ENCODE results near the gene GRM8. TPM values are rescaled to one million over a fixed set of nuclear protein-coding genes. Genes with fewer than 3 reads are reported as not detected.
A peak's percentile ranks its signal among the peaks of the same experiment; 100 is the strongest.

The GRM8 gene
- polyA plus RNA-seq, 1 donor (not counting 4 experiments of a cell fraction or from before 2014, with no cell fraction given), result not detected

DNA sequence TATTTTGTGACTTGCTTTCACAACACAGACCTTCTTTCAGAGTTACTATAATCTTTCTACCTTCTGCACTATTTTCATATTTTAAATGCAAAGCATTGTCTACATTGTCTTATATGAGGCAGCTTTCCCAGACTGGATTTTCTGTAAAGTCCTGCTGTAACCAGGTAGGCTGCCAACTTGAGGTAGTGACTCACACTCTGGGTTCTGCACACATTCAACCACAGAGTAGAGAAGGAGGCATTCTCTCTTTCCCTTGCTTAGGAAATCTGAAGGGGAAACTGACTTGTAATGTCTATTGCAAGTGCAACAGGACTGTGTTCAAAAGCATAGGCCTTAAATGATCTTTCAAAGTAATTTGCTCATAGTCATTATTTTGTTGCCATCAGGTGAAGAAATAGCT lies 461.4 kb downstream of the GRM8 start:
- Histone ChIP-seq H3K27me3 (ENCODE audit: control insufficient read depth, extremely low read depth, insufficient read depth, low read length) (no peaks in the 10 kb centered on the region), H2AFZ (ENCODE audit: control insufficient read depth, low read length) (no peak overlapping the region), H3K9me1 (ENCODE audit: control insufficient read depth, extremely low read depth, insufficient read depth, low read length) (no peaks in the 10 kb centered on the region), H3K4me3 (ENCODE audit: control insufficient read depth in 2 of 3, extremely low read depth in 1 of 3, insufficient read depth in 2 of 3, low read depth in 1 of 3, low read length in 3 of 3) (no peak overlapping the region), H3K27ac (ENCODE audit: control insufficient read depth, insufficient read depth, low read length) (no peak overlapping the region), H3K79me2 (ENCODE audit: control insufficient read depth, insufficient read depth, low read length) (no peaks in the 10 kb centered on the region), H3K9me3 (ENCODE audit: control insufficient read depth, low read depth, low read length) (no peaks in the 10 kb centered on the region), H3K4me2 (ENCODE audit: control insufficient read depth, extremely low read depth, insufficient read depth, low read depth, low read length) (no peak overlapping the region), H3K36me3 (ENCODE audit: control insufficient read depth in 2 of 2, extremely low read depth in 1 of 2, insufficient read depth in 2 of 2, low read length in 2 of 2) (no peaks in the 10 kb centered on the region), H3K4me1 (ENCODE audit: control insufficient read depth, extremely low read depth, insufficient read depth, low read length) (no peaks in the 10 kb centered on the region), H3K9ac (ENCODE audit: control insufficient read depth, extremely low read depth, insufficient read depth, low read length) (no peak overlapping the region), H4K20me1 (ENCODE audit: control insufficient read depth, extremely low read depth, insufficient read depth, low read length) (no peaks in the 10 kb centered on the region)
- FAIRE-seq, result no peak
- dilution Hi-C loops (cut with MboI; ENCODE audit: extremely low pct_ligation_motif_present, low sequenced_read_pairs), result no loop called here
- DNase-seq (ENCODE audit: low read depth, low spot score), result no peak
- TF ChIP-seq CTCF (optimal IDR thresholded peaks at IDR 0.05 in 1 of 3, IDR thresholded peaks at IDR 0.05 in 1 of 3, conservative IDR thresholded peaks at IDR 0.05 in 1 of 3; ENCODE audit: extremely low read depth in 1 of 3, insufficient read depth in 2 of 3, low read length in 3 of 3), result no peak
- TF ChIP-seq EZH2 (IDR thresholded peaks at IDR 0.05; ENCODE audit: low read length), result no peak

- Histone ChIP-seq H3K36me3 (ENCODE audit: control insufficient read depth in 2 of 2, extremely low read depth in 1 of 2, insufficient read depth in 2 of 2, low read length in 2 of 2) (no peaks in the 10 kb centered on the region), H3K4me1 (ENCODE audit: control insufficient read depth, extremely low read depth, insufficient read depth, low read length) (no peaks in the 10 kb centered on the region), H4K20me1 (ENCODE audit: control insufficient read depth, extremely low read depth, insufficient read depth, low read length) (no peaks in the 10 kb centered on the region), H2AFZ (ENCODE audit: control insufficient read depth, low read length) (no peak overlapping the region), H3K27me3 (ENCODE audit: control insufficient read depth, extremely low read depth, insufficient read depth, low read length) (no peaks in the 10 kb centered on the region), H3K27ac (ENCODE audit: control insufficient read depth, insufficient read depth, low read length) (no peak overlapping the region), H3K79me2 (ENCODE audit: control insufficient read depth, insufficient read depth, low read length) (no peaks in the 10 kb centered on the region), H3K4me2 (ENCODE audit: control insufficient read depth, extremely low read depth, insufficient read depth, low read depth, low read length) (no peak overlapping the region), H3K9ac (ENCODE audit: control insufficient read depth, extremely low read depth, insufficient read depth, low read length) (no peak overlapping the region), H3K9me3 (ENCODE audit: control insufficient read depth, low read depth, low read length) (no peaks in the 10 kb centered on the region), H3K9me1 (ENCODE audit: control insufficient read depth, extremely low read depth, insufficient read depth, low read length) (no peaks in the 10 kb centered on the region), H3K4me3 (ENCODE audit: control insufficient read depth in 2 of 3, extremely low read depth in 1 of 3, insufficient read depth in 2 of 3, low read depth in 1 of 3, low read length in 3 of 3) (no peak overlapping the region)
- dilution Hi-C loops (cut with MboI; ENCODE audit: extremely low pct_ligation_motif_present, low sequenced_read_pairs), result no loop called here
- peak in 1 of 3 experiments; percentile 17 for TF ChIP-seq CTCF (optimal IDR thresholded peaks at IDR 0.05 in 1 of 3, IDR thresholded peaks at IDR 0.05 in 1 of 3, conservative IDR thresholded peaks at IDR 0.05 in 1 of 3; ENCODE audit: extremely low read depth in 1 of 3, insufficient read depth in 2 of 3, low read length in 3 of 3)
- TF ChIP-seq EZH2 (IDR thresholded peaks at IDR 0.05; ENCODE audit: low read length), result no peak
- no peak for DNase-seq (ENCODE audit: low read depth, low spot score)
- no peak for FAIRE-seq
Observed at GRCh38 chr7:126790763-126791162, 462.0 kb downstream of the GRM8 start.
